RWPE1 (cell line): ENCODE results near the gene BCL3.
A peak's percentile ranks its signal among the peaks of the same experiment; 100 is the strongest.

ENCODE experiments used
- CTCF ChIA-PET: fragments of 350-600 bp; sonication (Branson Sonifier 250); formaldehyde crosslinking; extraction: SDS; loops from one replicate; lab custom pipeline; 2021; lab: Yijun Ruan, JAX
- POLR2A ChIA-PET: fragments of 400-600 bp; formaldehyde crosslinking; extraction: SDS; loops from one replicate; lab custom pipeline; 2020; ENCODE audit warnings: antibody characterized with exemption; ENCODE audit not compliant: low non-redundant PET; lab: Yijun Ruan, JAX
- DNase-seq: peaks from one replicate; pipeline ENCODE4 v3.0.0; 2012; ENCODE audit warnings: low spot score
- H3K27ac ChIP-seq: fragments of 450-650 bp; 2 replicates; pipeline ENCODE4 v1.5.1; 2017
- TF ChIP-seq, protein P1 (sequence below): fragments of 450-650 bp; conservative IDR thresholded peaks from 2 replicates; pipeline ENCODE4 v1.5.1; 2017; ENCODE audit warnings: low read depth, mild to moderate bottlenecking

Gene BCL3

GRCh38 chr19:44738603-44739558 is 9.6 kb upstream of the BCL3 start:
- TF ChIP-seq, protein P1, sequence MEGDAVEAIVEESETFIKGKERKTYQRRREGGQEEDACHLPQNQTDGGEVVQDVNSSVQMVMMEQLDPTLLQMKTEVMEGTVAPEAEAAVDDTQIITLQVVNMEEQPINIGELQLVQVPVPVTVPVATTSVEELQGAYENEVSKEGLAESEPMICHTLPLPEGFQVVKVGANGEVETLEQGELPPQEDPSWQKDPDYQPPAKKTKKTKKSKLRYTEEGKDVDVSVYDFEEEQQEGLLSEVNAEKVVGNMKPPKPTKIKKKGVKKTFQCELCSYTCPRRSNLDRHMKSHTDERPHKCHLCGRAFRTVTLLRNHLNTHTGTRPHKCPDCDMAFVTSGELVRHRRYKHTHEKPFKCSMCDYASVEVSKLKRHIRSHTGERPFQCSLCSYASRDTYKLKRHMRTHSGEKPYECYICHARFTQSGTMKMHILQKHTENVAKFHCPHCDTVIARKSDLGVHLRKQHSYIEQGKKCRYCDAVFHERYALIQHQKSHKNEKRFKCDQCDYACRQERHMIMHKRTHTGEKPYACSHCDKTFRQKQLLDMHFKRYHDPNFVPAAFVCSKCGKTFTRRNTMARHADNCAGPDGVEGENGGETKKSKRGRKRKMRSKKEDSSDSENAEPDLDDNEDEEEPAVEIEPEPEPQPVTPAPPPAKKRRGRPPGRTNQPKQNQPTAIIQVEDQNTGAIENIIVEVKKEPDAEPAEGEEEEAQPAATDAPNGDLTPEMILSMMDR = no peak
- H3K27ac ChIP-seq = peak overlapping the region; percentile 37
- ChIA-PET POLR2A (no interaction called here), CTCF (interaction anchor here (1.0 to 2.5 kb wide), 2 partner anchors 15 to 32 kb away, joined by 3 to 12 read pairs; no protein-coding TSS in a partner anchor)
- DNase-seq = no peak

DNA sequence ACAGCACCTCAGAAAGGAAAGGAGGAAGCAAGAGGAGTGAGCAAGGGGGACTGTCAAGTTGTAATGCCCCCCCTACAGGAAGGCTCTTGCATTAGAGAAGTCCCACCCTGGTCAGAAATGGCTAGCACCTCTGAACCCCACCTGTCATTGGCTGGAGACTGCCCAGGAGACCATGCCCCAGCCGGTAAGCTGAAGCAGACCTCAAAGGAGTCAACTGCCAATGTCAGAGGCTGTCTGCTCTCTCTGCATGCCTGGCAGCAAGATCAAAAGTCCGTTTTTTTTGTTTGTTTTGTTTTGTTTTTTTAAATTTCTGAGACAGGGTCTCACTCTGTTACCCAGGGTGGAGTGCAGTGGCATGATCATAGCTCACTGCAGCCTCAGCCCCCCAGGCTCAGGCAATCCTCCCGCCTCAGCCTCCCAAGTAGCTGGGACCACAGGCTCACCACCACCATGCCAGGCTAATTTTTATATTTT is 8.1 kb upstream of the BCL3 start:
- TF ChIP-seq, protein P1 = no peak
- no peak for DNase-seq
- H3K27ac ChIP-seq = peak overlapping the region; percentile 98
- ChIA-PET CTCF (interaction anchor here (2.5 kb wide), 1 partner anchor 16 kb away, joined by 12 read pairs; no protein-coding TSS in a partner anchor), POLR2A (no interaction called here)

DNA sequence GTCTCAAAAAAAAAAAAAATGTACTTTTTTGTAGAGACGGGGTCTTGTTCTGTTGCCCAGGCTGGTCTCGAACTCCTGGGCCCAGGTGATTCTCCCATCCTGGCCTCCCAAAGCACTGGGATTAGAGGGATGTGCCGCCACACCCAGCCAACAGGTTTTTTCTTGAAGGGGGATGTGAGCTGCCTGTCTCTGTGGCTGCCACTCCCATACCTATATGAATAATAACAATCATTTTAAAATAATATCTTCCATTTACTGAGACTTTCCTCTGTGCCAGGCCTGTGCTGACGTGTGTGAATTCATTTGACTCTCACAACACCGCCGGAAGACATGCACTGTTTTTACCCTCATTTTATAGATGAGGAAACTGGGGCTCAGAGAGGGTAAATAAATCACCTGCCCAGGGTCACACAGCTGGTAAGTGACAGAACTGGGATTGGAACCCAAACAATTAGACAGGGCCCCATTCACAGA is 7.2 kb upstream of the BCL3 start:
- CTCF ChIA-PET = interaction anchor here (0.5 to 1.5 kb wide), 6 partner anchors 17 to 1019 kb away, joined by 3 to 6 read pairs (median 4); no protein-coding TSS in a partner anchor
- DNase-seq = peak; percentile 70
- TF ChIP-seq, protein P1 = no peak
- POLR2A ChIA-PET = no interaction called here
- peak overlapping the region; percentile 98 for H3K27ac ChIP-seq

GRCh38 chr19:44741841-44742329 is 6.6 kb upstream of the BCL3 start:
- ChIA-PET POLR2A (interaction anchor here (0.7 kb wide), 1 partner anchor 12 kb away, joined by 4 read pairs; no protein-coding TSS in a partner anchor), CTCF (interaction anchor here (0.6 to 1.5 kb wide), 4 partner anchors 18 to 49 kb away, joined by 3 to 6 read pairs (median 4); no protein-coding TSS in a partner anchor)
- peak; percentile 94 for DNase-seq
- peak overlapping the region; percentile 98 for H3K27ac ChIP-seq
- TF ChIP-seq, protein P1 = no peak

- TF ChIP-seq, protein P1 = no peak
- peak overlapping the region; percentile 98 for H3K27ac ChIP-seq
- POLR2A ChIA-PET = interaction anchor here (0.6 to 1.2 kb wide), 3 partner anchors 12 to 106 kb away, joined by 3 to 4 read pairs (median 3); no protein-coding TSS in a partner anchor
- CTCF ChIA-PET = interaction anchor here (1.4 to 1.5 kb wide), 2 partner anchors 19 to 29 kb away, joined by 5 to 6 read pairs; no protein-coding TSS in a partner anchor
- no peak for DNase-seq
Observed at GRCh38 chr19:44742330-44743061, 6.0 kb upstream of the BCL3 start.
